Glomerular visceral epithelial cell (primary cell): ENCODE results near the gene FOXF1.

Experiments used
- DNase-seq: peaks from one replicate; pipeline ENCODE4 v3.0.0-alpha.2; 2016; ENCODE audit errors: extremely low spot score

FOXF1 gene

GRCh38 chr16:86505185-86505898, 5.0 kb upstream of the FOXF1 start:
- DNase-seq: no peak

GRCh38 chr16:86505899-86506864, 4.1 kb upstream of the FOXF1 start:
- DNase-seq: no peak

- no peak for DNase-seq
These were observed 2.9 kb upstream of the FOXF1 start for GRCh38 chr16:86507173-86508027.

GRCh38 chr16:86508028-86508946, 2.0 kb upstream of the FOXF1 start:
- no peak for DNase-seq

- peak; percentile 24 for DNase-seq
These were observed 1.2 kb upstream of the FOXF1 start for GRCh38 chr16:86508947-86509758.

DNA sequence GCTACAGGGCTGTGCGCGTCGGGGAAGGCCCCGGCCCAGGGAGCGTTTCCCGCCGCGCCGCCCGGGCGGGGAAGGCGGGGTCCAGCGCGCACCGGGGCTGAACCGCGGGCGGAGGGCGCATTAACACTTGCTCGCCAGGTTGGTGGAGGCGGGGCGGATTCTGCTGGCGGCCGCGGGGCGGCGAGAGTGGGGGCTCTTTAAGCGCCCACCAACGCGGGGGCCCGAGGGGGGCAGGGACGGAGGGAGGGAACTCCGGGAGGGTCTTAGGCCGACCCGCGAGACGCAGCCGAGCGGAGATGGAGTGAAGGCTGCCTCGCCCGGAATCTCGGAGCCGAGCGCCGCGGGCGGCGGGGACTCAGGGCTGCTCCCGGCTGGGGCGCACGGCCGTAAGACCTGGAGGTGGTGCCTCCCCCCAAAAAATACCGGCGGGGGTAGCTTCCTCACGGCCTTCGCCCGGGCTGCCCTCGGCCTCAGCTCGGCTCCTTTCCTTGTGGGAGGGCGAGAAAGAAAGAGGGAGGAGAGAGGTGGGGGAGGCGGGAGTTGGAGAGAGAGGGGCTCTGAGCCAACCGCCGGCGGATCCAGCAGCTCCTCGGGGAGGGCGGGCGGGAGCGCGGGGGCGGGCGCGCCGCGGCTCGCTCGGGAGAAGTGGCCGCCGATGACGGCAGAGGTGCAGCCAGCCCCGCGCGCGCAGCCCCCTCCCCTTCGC, 415 bp upstream of the FOXF1 start:
- DNase-seq: no peak

DNA sequence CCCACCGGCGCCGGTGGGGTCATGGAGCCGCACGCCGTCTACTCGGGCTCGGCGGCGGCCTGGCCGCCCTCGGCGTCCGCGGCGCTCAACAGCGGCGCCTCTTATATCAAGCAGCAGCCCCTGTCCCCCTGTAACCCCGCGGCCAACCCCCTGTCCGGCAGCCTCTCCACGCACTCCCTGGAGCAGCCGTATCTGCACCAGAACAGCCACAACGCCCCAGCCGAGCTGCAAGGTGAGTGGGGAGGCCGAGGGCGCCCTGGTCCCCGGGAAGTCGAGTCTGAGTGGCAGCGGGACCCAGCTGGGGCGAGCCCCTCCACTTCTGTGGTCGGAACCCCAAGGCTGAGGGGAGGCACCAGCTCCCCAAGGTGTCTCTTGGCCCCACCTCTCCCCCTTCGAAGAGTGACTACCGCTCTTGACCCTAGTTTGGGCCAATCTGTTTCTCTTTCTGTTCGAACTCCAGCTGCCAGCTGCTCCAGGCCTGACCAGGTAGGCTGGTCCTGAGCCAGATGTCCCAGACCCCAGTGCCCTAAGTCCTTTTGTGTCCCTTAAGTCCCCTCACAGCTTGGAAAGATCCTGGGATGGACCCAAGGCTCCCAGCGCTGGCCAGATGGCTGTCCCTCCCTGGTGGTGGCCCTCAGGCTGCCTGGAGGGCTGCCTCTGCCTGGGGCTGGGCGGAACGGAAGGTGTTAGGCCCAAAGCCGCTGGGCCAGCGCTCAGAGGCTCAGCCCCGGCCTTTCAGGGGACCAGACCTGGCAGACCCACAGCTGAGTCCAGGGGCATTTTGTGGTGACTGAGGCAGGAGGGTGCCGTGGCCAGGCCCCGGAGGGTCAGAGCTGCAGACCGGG, 1.2 kb downstream of the FOXF1 start:
- no peak for DNase-seq

DNA sequence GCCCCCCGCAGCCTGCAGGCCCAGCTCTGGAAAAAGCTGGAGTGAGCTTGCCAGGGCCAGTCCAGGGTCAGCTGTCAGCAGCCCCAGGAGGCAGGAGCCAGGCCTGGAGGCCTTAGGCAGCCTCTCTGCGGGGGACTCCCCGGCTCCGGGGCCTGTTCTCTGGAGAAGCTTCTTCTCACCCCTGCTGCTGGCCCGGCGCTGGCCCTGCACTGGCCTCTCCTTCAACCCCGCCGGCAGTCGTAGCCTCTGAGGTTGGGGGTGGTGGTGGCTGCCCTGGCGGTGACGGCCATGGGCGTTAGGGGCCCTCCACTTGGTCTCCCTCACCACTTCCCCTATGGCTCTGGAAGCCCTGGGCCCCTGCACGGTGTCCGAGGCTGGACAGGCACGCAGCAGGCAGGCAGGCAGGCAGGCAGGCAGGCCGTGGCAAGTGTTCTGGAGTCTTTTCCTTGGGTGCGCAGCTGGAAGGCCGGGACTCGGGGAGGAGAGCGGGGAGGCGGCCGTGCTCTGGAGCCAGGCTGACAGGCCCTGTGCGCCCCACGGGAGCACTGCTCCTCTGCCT, 2.1 kb downstream of the FOXF1 start:
- DNase-seq: no peak

GRCh38 chr16:86512860-86513470, 2.6 kb downstream of the FOXF1 start:
- no peak for DNase-seq

DNA sequence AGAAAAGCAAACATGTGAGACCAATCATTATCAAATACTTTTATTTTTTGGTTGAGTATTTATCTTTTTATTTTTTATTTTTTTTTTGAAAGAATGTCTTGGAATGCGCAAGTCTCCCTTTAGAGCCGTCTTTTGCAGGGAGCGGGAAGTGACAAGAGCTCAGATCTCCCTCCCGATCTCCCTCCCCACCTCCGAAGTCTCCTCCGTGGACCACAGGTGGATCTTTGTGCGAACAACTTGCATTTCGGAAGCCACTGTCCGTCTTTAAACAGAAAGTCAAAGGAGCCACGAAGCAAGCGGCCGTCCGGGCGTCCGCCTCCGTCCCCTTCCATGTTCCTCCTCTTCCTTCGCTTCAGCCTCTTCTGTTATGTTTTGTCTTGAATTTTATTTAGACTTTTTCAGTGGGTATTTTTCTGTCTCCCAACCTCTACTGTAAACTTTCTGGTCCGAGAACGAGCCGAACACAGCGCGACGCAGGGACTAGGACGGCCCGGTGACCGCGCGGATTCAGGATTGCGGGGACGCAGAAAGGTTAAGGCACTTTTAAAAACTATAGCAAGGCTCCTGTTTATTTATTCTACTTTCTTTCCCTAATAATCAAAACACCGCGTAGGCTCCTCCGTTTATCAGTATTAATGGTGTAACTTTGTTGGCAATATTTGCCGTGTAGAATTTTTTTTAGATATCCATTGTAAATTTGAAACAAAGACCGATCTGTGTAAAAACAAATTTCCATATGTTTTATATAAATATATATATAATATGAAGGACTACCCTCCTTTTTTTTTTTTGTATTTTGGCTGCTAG, 3.3 kb downstream of the FOXF1 start:
- DNase-seq: no peak

DNA sequence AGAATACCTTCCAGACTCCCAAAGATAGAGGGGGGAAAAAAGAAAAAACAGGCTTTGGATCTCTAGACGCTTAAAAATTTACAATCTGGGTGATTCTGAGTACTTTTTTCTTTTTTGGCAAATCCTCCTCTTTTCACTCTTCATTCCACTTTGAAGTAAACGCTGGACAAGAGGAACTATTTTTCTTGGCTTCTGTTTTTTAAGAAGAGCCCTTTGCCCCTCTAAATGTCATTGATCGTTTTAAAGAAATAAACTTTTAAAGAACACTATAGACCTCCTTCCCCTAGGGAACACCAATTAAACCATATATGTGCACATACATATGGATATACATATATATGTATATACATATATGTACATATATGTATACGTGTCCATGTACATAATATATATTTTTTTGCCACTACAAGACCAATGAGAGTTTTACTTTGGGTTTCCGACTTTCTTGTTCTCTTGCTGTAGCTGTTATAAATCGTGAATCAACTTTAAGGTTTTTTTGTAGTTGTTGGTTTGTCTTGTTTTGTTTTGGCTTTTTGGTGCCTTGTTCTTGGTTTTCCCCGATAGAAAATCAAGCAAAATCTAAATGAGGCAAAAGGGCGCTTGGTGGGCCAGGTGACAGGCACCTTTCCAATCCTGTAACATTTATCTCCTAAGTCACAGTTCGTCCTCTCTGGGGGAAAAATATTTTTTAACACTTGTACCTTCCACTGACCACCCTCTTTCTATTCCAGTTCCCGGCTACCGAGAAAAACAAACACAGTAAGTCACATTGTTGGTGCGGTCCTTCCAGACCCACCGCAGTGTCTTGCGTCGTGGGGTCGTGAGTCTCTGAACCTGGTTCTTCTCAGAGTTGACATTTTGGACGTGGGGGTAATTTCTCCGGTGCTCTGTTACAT, 4.4 kb downstream of the FOXF1 start:
- DNase-seq: no peak

GRCh38 chr16:86515413-86515776, 5.1 kb downstream of the FOXF1 start:
- no peak for DNase-seq

DNA sequence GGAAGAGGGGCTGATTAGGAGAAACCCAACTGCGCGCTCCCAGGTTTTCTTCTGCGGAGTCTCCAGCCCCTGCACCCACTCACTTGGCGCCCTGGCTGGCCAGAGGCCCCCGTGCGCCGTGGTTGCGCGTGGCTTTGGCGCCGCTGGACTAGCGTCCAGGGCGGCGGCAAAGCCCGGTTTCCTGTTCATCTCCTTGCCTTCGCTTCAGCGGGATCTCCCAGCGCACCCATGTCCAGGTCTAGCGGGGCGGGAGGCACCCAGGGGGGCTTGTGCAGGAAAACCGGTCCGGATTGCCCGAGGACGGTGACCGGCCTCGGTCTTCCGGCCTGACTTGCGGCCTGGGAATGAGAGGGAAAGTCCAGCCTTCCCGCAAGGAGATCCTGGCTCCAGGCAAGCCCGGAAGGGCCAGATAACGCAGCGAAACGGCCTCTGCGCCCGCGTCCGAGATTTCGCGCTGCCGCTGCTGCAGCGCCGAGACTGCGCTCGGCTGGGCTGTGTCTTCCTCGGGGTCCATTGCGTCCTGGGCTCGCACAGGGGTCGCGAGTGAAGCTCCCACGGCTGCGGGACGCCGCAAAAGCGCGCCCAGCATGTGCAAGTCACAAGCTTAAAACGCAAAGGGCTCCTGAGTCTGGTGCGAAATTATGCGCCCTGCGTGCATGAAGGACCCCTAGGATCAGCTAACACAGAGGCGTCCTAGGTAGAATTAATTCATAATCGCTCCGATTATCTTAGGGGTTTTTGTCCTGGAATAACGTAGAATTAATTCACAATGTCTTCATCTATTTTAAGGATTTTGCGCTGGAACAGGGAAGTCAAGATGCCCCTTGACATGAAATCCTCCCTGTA, 5.7 kb downstream of the FOXF1 start:
- DNase-seq: no peak

- DNase-seq: no peak
These were observed 6.3 kb downstream of the FOXF1 start for GRCh38 chr16:86516623-86517003.

DNA sequence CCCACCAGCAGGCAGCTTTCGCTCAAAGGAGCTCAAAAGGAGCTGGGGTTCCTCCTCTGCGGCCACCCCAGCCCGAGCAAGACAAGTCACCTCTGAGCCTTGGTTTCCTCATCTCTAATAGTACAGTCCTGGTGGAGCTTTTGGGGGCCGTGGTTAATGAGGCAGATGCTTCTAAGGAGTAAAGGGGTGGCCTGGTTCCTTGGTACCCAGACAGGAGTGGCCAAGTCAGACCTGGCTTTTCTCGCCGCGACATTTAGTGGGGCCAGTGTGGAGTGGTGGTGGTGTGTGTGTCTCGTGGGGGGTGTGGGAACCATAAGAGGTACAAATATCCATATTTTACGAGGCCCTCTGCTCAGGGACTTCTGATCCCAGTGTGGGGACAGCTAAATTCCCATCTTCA, 6.7 kb downstream of the FOXF1 start:
- DNase-seq: no peak
